Smooth muscle cell (in vitro differentiated cells): ENCODE data around the gene FKTN. TPM values are rescaled to one million over a fixed set of nuclear protein-coding genes. Genes with fewer than 3 reads are reported as not detected.
"Not testable (repeated sequence)": the region's sequence is repeated elsewhere in the genome, so short reads cannot be mapped to it uniquely, and the experiment has no call there.

ENCODE experiments used
- DNase-seq: peaks from one replicate; lab custom pipeline; 2025; ENCODE audit not compliant: unreplicated experiment; lab: John Stamatoyannopoulos, UW
- H2AFZ ChIP-seq: fragments of 200-600 bp; sonication (generic); 2 replicates; pipeline ENCODE4 v1.6.0; 2016; ENCODE audit warnings: antibody characterized with exemption, low read depth, mild to moderate bottlenecking
- H3F3A ChIP-seq: fragments of 200-600 bp; sonication (generic); 2 replicates; pipeline ENCODE4 v1.6.0; 2017; ENCODE audit warnings: antibody characterized with exemption, low read depth
- H3K27ac ChIP-seq: fragments of 200-600 bp; sonication (generic); 2 replicates; pipeline ENCODE4 v1.5.1; 2016; ENCODE audit warnings: low read depth, mild to moderate bottlenecking
- H3K27me3 ChIP-seq: fragments of 200-600 bp; sonication (generic); 2 replicates; pipeline ENCODE4 v1.6.1; 2016; ENCODE audit warnings: low read depth, mild to moderate bottlenecking
- H3K36me3 ChIP-seq: fragments of 200-600 bp; sonication (generic); 2 replicates; pipeline ENCODE4 v1.5.1; 2016; ENCODE audit warnings: low read depth
- H3K4me1 ChIP-seq: fragments of 200-600 bp; sonication (generic); 2 replicates; pipeline ENCODE4 v1.5.1; 2016; ENCODE audit warnings: low read depth
- H3K4me2 ChIP-seq: fragments of 200-600 bp; sonication (generic); 2 replicates; pipeline ENCODE4 v1.6.0; 2016; ENCODE audit warnings: mild to moderate bottlenecking
- H3K4me3 ChIP-seq: fragments of 200-600 bp; sonication (generic); 2 replicates; pipeline ENCODE4 v1.5.1; 2016; ENCODE audit warnings: mild to moderate bottlenecking
- H3K79me2 ChIP-seq: fragments of 200-600 bp; sonication (generic); 2 replicates; pipeline ENCODE4 v1.6.0; 2016; ENCODE audit warnings: low read depth, mild to moderate bottlenecking
- H3K9ac ChIP-seq: fragments of 200-600 bp; sonication (generic); 2 replicates; pipeline ENCODE4 v1.6.0; 2016; ENCODE audit warnings: low read depth
- H3K9me3 ChIP-seq: fragments of 200-600 bp; sonication (generic); replicated peaks from 2 replicates; pipeline ENCODE4 v1.5.1; 2016; ENCODE audit warnings: low read depth
- H4K20me1 ChIP-seq: fragments of 200-600 bp; sonication (generic); 2 replicates; pipeline ENCODE4 v1.6.0; 2016; ENCODE audit warnings: low read depth
- WGBS: methylation state at CpG from one replicate; pipeline ENCODE4 v1.1.7; 2016; ENCODE audit warnings: low lambda C conversion rate; 5-methylcytosine and 5-hydroxymethylcytosine counted together
- polyA plus RNA-seq: library from polyadenylated mRNA; unstranded; fragments of >200 nt; fragmentation: Nextera tagmentation; extraction: Ambion mirVana; gene quantifications from 2 replicates; pipeline ENCODE4 v1.2.1, GENCODE V29; 2016
- total RNA-seq: library from RNA; depleted of rRNA; stranded (reverse); fragments of >200 nt; gene quantifications from 2 replicates; pipeline ENCODE4 v1.2.3, GENCODE V29; 2014
- TF ChIP-seq, protein P1 (sequence below): fragments of 200-600 bp; sonication (generic); IDR thresholded peaks from 2 replicates; pipeline ENCODE4 v1.5.1; 2017; ENCODE audit warnings: borderline replicate concordance, mild to moderate bottlenecking, antibody characterized with exemption; ENCODE audit not compliant: insufficient read depth, poor library complexity, severe bottlenecking

The FKTN gene
- total and polyA plus RNA-seq, 2 experiments from 2014 or later, result 6.2 to 11.7 TPM

DNA sequence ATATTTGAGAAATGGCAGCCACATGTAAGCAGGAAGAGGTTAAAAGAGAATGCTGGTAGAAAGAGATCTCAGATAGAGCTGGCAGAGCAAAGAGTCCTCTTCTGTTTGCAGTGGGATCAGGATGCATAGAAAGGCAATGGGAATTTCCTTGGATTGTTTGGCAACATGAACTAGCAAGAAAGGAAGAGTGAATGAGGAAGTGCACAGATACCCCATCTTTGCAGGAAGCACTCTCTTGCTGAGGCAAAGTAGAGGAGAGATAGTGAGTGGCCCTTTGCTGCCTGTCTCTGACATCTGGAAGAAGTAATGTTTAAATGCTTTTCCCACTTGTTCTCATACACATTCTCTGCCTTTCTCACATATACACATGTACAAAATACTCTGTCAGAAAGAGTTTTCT lies 14.5 kb downstream of the FKTN start:
- no peaks in the 10 kb centered on the region for H3K4me1 ChIP-seq
- H3K27me3 ChIP-seq, result no peaks in the 10 kb centered on the region
- H3K9ac ChIP-seq, result no peak overlapping the region
- H2AFZ ChIP-seq, result no peak overlapping the region
- H3F3A ChIP-seq, result no peaks in the 10 kb centered on the region
- no peak for DNase-seq
- no peaks in the 10 kb centered on the region for H3K9me3 ChIP-seq
- TF ChIP-seq, protein P1, sequence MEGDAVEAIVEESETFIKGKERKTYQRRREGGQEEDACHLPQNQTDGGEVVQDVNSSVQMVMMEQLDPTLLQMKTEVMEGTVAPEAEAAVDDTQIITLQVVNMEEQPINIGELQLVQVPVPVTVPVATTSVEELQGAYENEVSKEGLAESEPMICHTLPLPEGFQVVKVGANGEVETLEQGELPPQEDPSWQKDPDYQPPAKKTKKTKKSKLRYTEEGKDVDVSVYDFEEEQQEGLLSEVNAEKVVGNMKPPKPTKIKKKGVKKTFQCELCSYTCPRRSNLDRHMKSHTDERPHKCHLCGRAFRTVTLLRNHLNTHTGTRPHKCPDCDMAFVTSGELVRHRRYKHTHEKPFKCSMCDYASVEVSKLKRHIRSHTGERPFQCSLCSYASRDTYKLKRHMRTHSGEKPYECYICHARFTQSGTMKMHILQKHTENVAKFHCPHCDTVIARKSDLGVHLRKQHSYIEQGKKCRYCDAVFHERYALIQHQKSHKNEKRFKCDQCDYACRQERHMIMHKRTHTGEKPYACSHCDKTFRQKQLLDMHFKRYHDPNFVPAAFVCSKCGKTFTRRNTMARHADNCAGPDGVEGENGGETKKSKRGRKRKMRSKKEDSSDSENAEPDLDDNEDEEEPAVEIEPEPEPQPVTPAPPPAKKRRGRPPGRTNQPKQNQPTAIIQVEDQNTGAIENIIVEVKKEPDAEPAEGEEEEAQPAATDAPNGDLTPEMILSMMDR, result no peak
- no peaks in the 10 kb centered on the region for H4K20me1 ChIP-seq
- peaks cover 12% of the 10 kb centered on the region for H3K36me3 ChIP-seq
- H3K4me3 ChIP-seq, result no peak overlapping the region
- H3K27ac ChIP-seq, result no peak overlapping the region
- H3K4me2 ChIP-seq, result no peak overlapping the region
- H3K79me2 ChIP-seq, result no peaks in the 10 kb centered on the region

DNA sequence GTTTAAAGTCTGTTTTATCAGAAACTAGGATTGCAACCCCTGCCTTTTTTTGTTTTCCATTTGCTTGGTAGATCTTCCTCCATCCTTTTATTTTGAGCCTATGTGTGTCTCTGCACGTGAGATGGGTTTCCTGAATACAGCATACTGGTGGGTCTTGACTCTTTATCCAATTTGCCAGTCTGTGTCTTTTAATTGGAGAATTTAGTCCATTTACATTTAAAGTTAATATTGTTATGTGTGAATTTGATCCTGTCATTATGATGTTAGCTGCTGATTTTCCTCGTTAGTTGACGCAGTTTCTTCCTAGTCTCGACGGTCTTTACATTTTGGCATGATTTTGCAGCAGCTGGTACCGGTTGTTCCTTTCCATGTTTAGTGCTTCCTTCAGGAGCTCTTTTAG lies 22.0 kb downstream of the FKTN start:
- WGBS, result 95% methylated on average over 6 of the region's 6 CpGs
- not testable (repeated sequence) for H3K4me3 ChIP-seq, H3K27me3 ChIP-seq, H3K9me3 ChIP-seq, H3K9ac ChIP-seq, H3K27ac ChIP-seq, H3K79me2 ChIP-seq, H3F3A ChIP-seq, H2AFZ ChIP-seq, H3K36me3 ChIP-seq, H3K4me2 ChIP-seq, DNase-seq, H4K20me1 ChIP-seq, H3K4me1 ChIP-seq

DNA sequence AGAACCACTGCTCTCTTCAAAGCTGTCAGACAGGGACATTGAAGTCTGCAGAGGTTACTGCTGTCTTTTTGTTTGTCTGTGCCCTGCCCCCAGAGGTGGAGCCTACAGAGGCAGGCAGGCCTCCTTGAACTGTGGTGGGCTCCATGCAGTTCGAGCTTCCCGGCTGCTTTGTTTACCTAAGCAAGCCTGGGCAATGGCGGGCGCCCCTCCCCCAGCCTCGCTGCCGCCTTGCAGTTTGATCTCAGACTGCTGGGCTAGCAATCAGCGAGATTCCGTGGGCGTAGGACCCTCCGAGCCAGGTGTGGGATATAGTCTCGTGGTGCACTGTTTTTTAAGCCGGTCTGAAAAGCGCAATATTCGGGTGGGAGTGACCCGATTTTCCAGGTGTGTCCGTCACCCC lies 23.6 kb downstream of the FKTN start:
- H3K9ac ChIP-seq, H3K27me3 ChIP-seq, H2AFZ ChIP-seq, H3K27ac ChIP-seq, H3K4me1 ChIP-seq, H3K79me2 ChIP-seq, H3K9me3 ChIP-seq, H4K20me1 ChIP-seq, H3K36me3 ChIP-seq, H3F3A ChIP-seq, DNase-seq: not testable (repeated sequence)
- Histone ChIP-seq H3K4me3 (peak overlapping the region; percentile 29), H3K4me2 (peak overlapping the region; percentile 48)
- WGBS, result 46% methylated on average over 16 of the region's 16 CpGs

DNA sequence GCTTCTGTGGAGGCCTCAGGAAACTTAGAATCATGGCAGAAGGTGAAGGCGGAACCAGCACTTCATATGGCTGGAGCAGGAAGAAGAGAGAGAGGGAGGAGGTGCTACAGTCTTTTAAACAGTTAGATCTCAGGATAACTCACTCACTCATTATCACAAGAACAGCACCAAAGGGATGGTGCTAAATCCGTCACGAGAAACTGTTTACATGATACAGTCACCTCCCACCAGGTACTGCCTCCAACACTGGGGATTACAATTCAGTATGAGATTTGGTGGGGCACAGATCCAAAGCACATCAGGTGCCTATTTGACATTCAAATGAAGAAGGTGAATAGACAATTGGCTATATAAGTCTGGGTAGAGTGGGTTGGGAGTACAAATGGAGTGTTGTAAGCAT lies 35.2 kb downstream of the FKTN start:
- Histone ChIP-seq H3K9me3 (no peaks in the 10 kb centered on the region), H3K27me3 (no peaks in the 10 kb centered on the region), H3K9ac (no peak overlapping the region), H3F3A (no peaks in the 10 kb centered on the region), H3K79me2 (no peaks in the 10 kb centered on the region), H3K4me1 (no peaks in the 10 kb centered on the region), H3K4me2 (no peak overlapping the region), H3K27ac (no peak overlapping the region), H3K36me3 (peaks cover 11% of the 10 kb centered on the region), H3K4me3 (no peak overlapping the region), H2AFZ (no peak overlapping the region), H4K20me1 (no peaks in the 10 kb centered on the region)
- DNase-seq, result no peak
- TF ChIP-seq, protein P1, result no peak
- 93% methylated on average over 3 of the region's 3 CpGs for WGBS
